ENCODE results near the gene KCTD8.

DNA sequence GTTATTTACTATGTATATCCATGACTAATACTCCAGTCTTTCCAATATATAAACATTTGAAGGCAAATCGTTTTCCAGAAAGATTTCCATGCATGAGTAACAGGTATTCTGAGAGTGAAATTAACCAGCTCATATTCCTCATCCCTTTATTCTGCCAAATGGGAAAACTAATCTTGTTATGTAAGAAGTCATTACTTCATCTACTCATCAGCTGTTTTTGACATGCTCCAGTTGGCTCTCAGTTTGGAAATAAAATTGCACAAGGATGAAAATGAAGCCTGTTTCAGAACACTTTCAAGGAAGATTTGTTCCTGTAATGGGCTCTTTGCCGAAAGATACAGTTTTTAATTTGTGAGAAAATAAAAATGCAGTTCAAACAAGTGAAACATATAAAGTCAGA, 121.9 kb downstream of the KCTD8 start:
- TF ChIP-seq POLR2A (IDR thresholded peaks at IDR 0.05) (no peak), POLR2AphosphoS5 (IDR thresholded peaks at IDR 0.05) (no peak)
- TF ChIP-seq, protein P1, sequence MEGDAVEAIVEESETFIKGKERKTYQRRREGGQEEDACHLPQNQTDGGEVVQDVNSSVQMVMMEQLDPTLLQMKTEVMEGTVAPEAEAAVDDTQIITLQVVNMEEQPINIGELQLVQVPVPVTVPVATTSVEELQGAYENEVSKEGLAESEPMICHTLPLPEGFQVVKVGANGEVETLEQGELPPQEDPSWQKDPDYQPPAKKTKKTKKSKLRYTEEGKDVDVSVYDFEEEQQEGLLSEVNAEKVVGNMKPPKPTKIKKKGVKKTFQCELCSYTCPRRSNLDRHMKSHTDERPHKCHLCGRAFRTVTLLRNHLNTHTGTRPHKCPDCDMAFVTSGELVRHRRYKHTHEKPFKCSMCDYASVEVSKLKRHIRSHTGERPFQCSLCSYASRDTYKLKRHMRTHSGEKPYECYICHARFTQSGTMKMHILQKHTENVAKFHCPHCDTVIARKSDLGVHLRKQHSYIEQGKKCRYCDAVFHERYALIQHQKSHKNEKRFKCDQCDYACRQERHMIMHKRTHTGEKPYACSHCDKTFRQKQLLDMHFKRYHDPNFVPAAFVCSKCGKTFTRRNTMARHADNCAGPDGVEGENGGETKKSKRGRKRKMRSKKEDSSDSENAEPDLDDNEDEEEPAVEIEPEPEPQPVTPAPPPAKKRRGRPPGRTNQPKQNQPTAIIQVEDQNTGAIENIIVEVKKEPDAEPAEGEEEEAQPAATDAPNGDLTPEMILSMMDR (IDR thresholded peaks at IDR 0.05): no peak

Data from transverse colon (tissue), 4 donors.